Cardiac muscle cell (in vitro differentiated cells and primary cell): ENCODE data around the gene ZNF785. TPM values are rescaled to one million over a fixed set of nuclear protein-coding genes. Genes with fewer than 3 reads are reported as not detected.
A peak's percentile ranks its signal among the peaks of the same experiment; 100 is the strongest.

Experiments used
- DNase-seq, 2 donors: peaks; one replicate each; pipeline versions ENCODE4 v3.0.0 to v3.0.0-alpha.2; 2010 to 2017; ENCODE audit warnings: low read depth in 1 of 2, low spot score in 1 of 2
- H3K27ac ChIP-seq: fragments of 200-600 bp; sonication (generic); 2 replicates; pipeline ENCODE4 v1.5.1; 2016
- H3K27me3 ChIP-seq: fragments of 200-600 bp; sonication (generic); 2 replicates; pipeline ENCODE4 v1.6.0; 2016; ENCODE audit warnings: control low read depth
- H3K36me3 ChIP-seq: fragments of 200-600 bp; sonication (generic); 2 replicates; pipeline ENCODE4 v1.5.1; 2016; ENCODE audit warnings: control low read depth
- H3K4me1 ChIP-seq: fragments of 200-600 bp; sonication (generic); 2 replicates; pipeline ENCODE4 v1.8.1; 2017; ENCODE audit warnings: low read depth, mild to moderate bottlenecking, mixed run types
- H3K4me3 ChIP-seq: fragments of 200-600 bp; sonication (generic); 2 replicates; pipeline ENCODE4 v1.5.1; 2016; ENCODE audit warnings: mild to moderate bottlenecking
- H3K9me3 ChIP-seq: fragments of 200-600 bp; sonication (generic); 2 replicates; pipeline ENCODE4 v1.5.1; 2017; ENCODE audit warnings: low read depth, mild to moderate bottlenecking, control low read depth
- polyA plus RNA-seq: library from polyadenylated mRNA; unstranded; fragments of >200 nt; fragmentation: Nextera tagmentation; extraction: Ambion mirVana; gene quantifications from 2 replicates; pipeline ENCODE4 v1.2.1, GENCODE V29; 2016
- total RNA-seq: library from RNA; depleted of rRNA; stranded (reverse); fragments of >200 nt; gene quantifications from 2 replicates; pipeline ENCODE4 v1.2.3, GENCODE V29; 2016
- TF ChIP-seq, protein P1 (sequence below): IDR thresholded peaks from 2 replicates; pipeline ENCODE4 v1.5.1; 2012; ENCODE audit warnings: low read depth, mild to moderate bottlenecking, low read length

ZNF785 gene
- total and polyA plus RNA-seq, 2 experiments from 2014 or later, result 12.0 to 25.5 TPM

DNA sequence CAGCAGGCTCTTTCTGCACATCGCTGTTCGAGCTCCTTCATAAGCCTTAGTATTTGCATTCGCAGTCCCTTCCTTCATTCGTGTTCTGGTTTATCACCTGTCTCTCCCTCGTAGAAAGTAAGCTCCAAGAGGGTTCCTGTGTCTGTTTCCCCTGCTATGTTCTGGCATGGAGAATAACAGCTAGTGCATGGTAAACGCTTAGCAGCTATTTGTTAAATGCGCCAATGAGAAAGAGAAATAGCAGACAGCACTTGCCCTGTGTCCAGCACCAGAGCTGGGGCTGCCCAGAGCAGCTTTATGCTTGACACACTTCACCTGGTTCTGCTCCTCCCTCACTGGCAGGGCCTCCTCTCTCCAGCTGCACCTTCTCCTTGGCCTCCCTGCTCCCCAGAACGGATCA lies 19.5 kb downstream of the ZNF785 start:
- no peak for DNase-seq
- H3K27ac ChIP-seq, result no peak overlapping the region
- H3K4me3 ChIP-seq, result no peak overlapping the region

DNA sequence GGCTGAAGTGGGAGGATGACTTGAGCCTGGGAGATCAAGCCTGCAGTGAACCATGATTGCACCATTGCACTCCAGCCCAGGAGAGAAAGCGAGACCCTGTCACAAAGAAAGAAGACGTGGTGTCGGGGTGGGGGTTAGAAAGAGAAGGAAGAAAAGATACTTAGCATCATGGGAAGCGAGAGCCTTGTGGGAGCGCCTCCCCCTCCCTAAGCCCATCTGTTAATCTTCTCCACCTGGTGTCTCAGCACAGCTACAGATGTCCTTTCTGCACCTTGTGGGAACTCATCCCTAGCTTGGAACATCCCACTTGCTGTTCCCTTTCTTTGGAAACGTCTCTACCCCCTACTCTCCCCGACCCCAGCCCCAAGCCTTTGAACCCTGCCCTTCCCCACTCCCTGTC lies 20.0 kb downstream of the ZNF785 start:
- H3K27me3 ChIP-seq, result no peaks in the 10 kb centered on the region
- DNase-seq, result no peak
- H3K27ac ChIP-seq, result no peak overlapping the region
- H3K36me3 ChIP-seq, result no peaks in the 10 kb centered on the region
- no peaks in the 10 kb centered on the region for H3K9me3 ChIP-seq
- H3K4me1 ChIP-seq, result peaks cover 4% of the 10 kb centered on the region
- H3K4me3 ChIP-seq, result no peak overlapping the region
- TF ChIP-seq, protein P1, sequence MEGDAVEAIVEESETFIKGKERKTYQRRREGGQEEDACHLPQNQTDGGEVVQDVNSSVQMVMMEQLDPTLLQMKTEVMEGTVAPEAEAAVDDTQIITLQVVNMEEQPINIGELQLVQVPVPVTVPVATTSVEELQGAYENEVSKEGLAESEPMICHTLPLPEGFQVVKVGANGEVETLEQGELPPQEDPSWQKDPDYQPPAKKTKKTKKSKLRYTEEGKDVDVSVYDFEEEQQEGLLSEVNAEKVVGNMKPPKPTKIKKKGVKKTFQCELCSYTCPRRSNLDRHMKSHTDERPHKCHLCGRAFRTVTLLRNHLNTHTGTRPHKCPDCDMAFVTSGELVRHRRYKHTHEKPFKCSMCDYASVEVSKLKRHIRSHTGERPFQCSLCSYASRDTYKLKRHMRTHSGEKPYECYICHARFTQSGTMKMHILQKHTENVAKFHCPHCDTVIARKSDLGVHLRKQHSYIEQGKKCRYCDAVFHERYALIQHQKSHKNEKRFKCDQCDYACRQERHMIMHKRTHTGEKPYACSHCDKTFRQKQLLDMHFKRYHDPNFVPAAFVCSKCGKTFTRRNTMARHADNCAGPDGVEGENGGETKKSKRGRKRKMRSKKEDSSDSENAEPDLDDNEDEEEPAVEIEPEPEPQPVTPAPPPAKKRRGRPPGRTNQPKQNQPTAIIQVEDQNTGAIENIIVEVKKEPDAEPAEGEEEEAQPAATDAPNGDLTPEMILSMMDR, result no peak

More for the DNA sequence above, 19.5 kb downstream of the ZNF785 start:
- H3K27me3 ChIP-seq, result no peaks in the 10 kb centered on the region
- no peaks in the 10 kb centered on the region for H3K36me3 ChIP-seq
- H3K9me3 ChIP-seq, result no peaks in the 10 kb centered on the region
- peaks cover 7% of the 10 kb centered on the region for H3K4me1 ChIP-seq
- TF ChIP-seq, protein P1, result no peak

DNA sequence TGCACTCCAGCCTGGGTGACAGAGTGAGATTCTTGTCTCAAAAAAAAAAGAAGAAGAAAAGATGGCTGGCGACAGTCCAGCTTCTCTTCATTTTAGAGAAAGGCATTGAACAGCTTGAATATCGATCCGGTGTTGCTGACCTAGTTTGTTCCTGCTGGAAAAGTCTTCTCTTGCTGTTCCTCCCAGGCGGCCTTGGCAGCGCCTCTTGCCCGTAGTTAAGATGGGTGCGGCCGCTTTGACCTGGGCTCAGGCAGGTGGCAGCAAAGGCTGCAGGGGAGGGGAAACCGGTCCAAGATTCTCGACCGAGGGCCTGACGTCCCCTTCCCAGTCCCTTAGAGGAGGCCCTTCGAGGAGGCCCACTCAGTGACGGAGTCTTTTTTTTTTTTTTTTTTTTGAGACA lies 23.5 kb downstream of the ZNF785 start:
- TF ChIP-seq, protein P1, result no peak
- no peak overlapping the region for H3K4me3 ChIP-seq

DNA sequence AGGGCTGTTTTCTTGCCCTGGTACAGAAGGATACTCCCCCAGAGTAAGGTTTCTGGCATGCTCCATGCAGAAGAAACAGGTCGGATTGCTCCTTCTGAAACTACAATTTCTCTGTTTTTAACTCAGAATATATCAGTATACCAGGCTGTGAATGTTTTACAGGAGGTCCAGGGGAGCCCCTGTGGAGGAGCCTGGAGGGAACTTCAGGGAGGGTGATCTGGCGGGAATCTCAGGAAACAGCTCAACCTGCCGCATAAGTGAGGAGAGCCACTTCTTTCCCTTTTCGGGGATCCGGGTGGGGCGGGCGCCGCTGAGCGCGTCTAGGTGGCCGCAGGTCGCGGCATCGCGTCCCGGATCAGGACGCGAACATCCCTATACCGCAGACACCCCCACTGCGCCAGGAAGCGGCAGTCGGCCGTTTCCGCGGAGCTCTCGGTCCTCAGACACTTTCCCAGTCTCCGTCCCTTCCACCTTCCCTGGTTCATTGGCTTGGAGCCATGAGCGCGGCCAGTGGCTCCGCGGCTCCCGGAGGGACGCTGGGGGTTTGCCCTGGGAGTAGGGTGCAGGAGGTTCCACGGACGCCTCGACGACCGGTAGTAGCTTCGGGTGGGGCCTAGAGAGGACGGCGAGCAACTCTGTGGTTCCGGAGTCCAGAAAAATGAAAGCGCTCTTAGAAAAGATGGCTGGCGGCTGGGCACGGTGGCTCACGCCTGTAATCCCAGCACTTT lies 24.2 kb downstream of the ZNF785 start:
- no peak for DNase-seq
- H3K27me3 ChIP-seq, result no peaks in the 10 kb centered on the region
- H3K36me3 ChIP-seq, result no peaks in the 10 kb centered on the region
- TF ChIP-seq, protein P1, result no peak
- no peak overlapping the region for H3K27ac ChIP-seq
- no peaks in the 10 kb centered on the region for H3K9me3 ChIP-seq
- H3K4me1 ChIP-seq, result peaks cover 7% of the 10 kb centered on the region
- no peak overlapping the region for H3K4me3 ChIP-seq

More for the DNA sequence above, 23.5 kb downstream of the ZNF785 start:
- Histone ChIP-seq H3K4me1 (peaks cover 4% of the 10 kb centered on the region), H3K36me3 (no peaks in the 10 kb centered on the region), H3K9me3 (no peaks in the 10 kb centered on the region), H3K27ac (no peak overlapping the region), H3K27me3 (no peaks in the 10 kb centered on the region)
- DNase-seq, result no peak

DNA sequence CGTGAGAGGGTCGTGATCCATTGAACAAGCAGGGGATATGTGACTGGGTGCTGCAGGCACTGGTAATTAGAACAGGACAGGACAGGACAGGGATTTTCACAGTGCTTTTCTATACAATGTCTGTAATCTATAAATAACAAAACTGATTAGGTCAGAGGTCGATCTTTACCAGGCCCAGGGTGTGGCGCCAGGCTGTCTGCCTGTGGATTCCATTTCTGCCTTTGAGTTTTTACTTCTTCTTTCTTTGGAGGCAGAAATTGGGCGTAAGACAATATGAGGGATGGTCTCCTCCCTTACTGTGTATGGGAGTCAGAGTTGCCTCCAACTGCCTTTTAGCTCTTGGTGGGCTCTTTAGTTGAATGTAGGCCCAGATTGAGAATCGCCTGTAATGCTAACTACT lies 25.8 kb downstream of the ZNF785 start:
- Histone ChIP-seq H3K27ac (peak overlapping the region; percentile 94), H3K4me3 (no peak overlapping the region), H3K27me3 (no peaks in the 10 kb centered on the region), H3K4me1 (peaks cover 10% of the 10 kb centered on the region), H3K9me3 (no peaks in the 10 kb centered on the region), H3K36me3 (peaks cover 8% of the 10 kb centered on the region)
- no peak for DNase-seq
- TF ChIP-seq, protein P1, result no peak
